WI38 (cell line): ENCODE results near the gene PXMP2.
"Not testable (repeated sequence)": the region's sequence is repeated elsewhere in the genome, so short reads cannot be mapped to it uniquely, and the experiment has no call there.

Experiments used
- H3K4me3 ChIP-seq: 2 replicates; pipeline ENCODE4 v1.5.1; 2011; ENCODE audit warnings: low read depth, mild to moderate bottlenecking, control low read depth, low read length
- CTCF ChIP-seq: IDR thresholded peaks from 2 replicates; pipeline ENCODE4 v1.5.1; 2012; ENCODE audit warnings: low read depth, mild to moderate bottlenecking, control low read depth, low read length

PXMP2 gene

GRCh38 chr12:132746613-132747012, 59.2 kb downstream of the PXMP2 start:
- no peak overlapping the region for H3K4me3 ChIP-seq
- no peak for TF ChIP-seq CTCF

- no peak overlapping the region for H3K4me3 ChIP-seq
Measured at GRCh38 chr12:132747395-132747794, 60.0 kb downstream of the PXMP2 start.

GRCh38 chr12:132747896-132748295, 60.5 kb downstream of the PXMP2 start:
- H3K4me3 ChIP-seq, result no peak overlapping the region
- TF ChIP-seq CTCF, result no peak

More at GRCh38 chr12:132747395-132747794, 60.0 kb downstream of the PXMP2 start:
- no peak for TF ChIP-seq CTCF

GRCh38 chr12:132748319-132748718, 60.9 kb downstream of the PXMP2 start:
- no peak overlapping the region for H3K4me3 ChIP-seq
- TF ChIP-seq CTCF, result no peak

GRCh38 chr12:132753670-132754069, 66.3 kb downstream of the PXMP2 start:
- not testable (repeated sequence) for H3K4me3 ChIP-seq

- TF ChIP-seq CTCF, result no peak
- no peak overlapping the region for H3K4me3 ChIP-seq
Measured at GRCh38 chr12:132754160-132754932, 67.0 kb downstream of the PXMP2 start.
